Transverse colon (tissue), 4 donors: ENCODE results near the gene JMJD1C. TPM values are rescaled to one million over a fixed set of nuclear protein-coding genes. Genes with fewer than 3 reads are reported as not detected.

ENCODE experiments used
- DNase-seq: peaks from one replicate; pipeline ENCODE4 v3.0.0-alpha.2; 2019
- H3K27ac ChIP-seq, 4 donors: fragments of 200-600 bp; sonication (generic); 2 replicates each; pipeline ENCODE4 v1.5.1; 2016 to 2018; ENCODE audit warnings: inconsistent platforms in 4 of 4
- H3K27me3 ChIP-seq: fragments of 200-600 bp; sonication (generic); 2 replicates; pipeline ENCODE4 v1.5.1; 2017; ENCODE audit warnings: inconsistent platforms
- H3K36me3 ChIP-seq, 4 donors: fragments of 200-600 bp; sonication (generic); 2 replicates each; pipeline ENCODE4 v1.5.1; 2017 to 2019; ENCODE audit warnings: inconsistent platforms in 4 of 4
- H3K4me1 ChIP-seq, 4 donors: fragments of 200-600 bp; sonication (generic); 2 replicates each; pipeline ENCODE4 v1.5.1; 2017 to 2020; ENCODE audit warnings: inconsistent platforms in 4 of 4
- H3K4me3 ChIP-seq, 4 donors: fragments of 200-600 bp; sonication (generic); 1 replicate in 1 of 4; 2 replicates in 3 of 4; pipeline versions ENCODE4 v1.5.1 to v1.6.1; 2017 to 2019; ENCODE audit warnings: inconsistent platforms in 4 of 4
- H3K9me3 ChIP-seq, 2 donors: fragments of 200-600 bp; sonication (generic); 2 replicates each; pipeline ENCODE4 v1.5.1; 2017 to 2019; ENCODE audit warnings: inconsistent platforms in 2 of 2
- CTCF ChIP-seq, 5 experiments: fragments of 200-600 bp in 3 of 5; fragments of 450-650 bp in 2 of 5; sonication (generic) in 3 of 5; IDR thresholded peaks; 1 replicate in 2 of 5; 2 replicates in 3 of 5; pipeline ENCODE4 v1.5.1; 2016 to 2017; ENCODE audit warnings: antibody characterized with exemption in 5 of 5, inconsistent platforms in 3 of 5, mild to moderate bottlenecking in 2 of 5, moderate library complexity in 1 of 5
- EP300 ChIP-seq: sonication (generic); formaldehyde crosslinking; IDR thresholded peaks from one replicate; pipeline ENCODE4 v1.6.1; 2017; ENCODE audit warnings: antibody characterized with exemption, low read depth
- POLR2A ChIP-seq: fragments of 450-650 bp; IDR thresholded peaks from one replicate; pipeline ENCODE4 v1.6.1; 2016; ENCODE audit warnings: antibody characterized with exemption, mild to moderate bottlenecking, moderate library complexity
- POLR2AphosphoS5 ChIP-seq, 3 donors: sonication (generic); formaldehyde crosslinking; IDR thresholded peaks; one replicate each; pipeline ENCODE4 v1.6.1; 2016; ENCODE audit warnings: antibody characterized with exemption in 3 of 3
- WGBS, 2 donors: methylation state at CpG; one replicate each; pipeline ENCODE4 v1.1.5; 2018; ENCODE audit warnings: low coverage in 1 of 2; 5-methylcytosine and 5-hydroxymethylcytosine counted together
- in situ Hi-C, 4 donors: fragments of 200-750 bp; cut with MboI; loops; one replicate each; pipeline versions ENCODE4 v1.15.0 to v1.15.1; 2017; ENCODE audit warnings: low sequenced_read_pairs in 3 of 4, low pct_ligation_motif_present in 1 of 4, low pct_unique_long_range_greater_than_20kb in 1 of 4
- intact Hi-C: fragments of 100-400 bp; cut with DNase I; formaldehyde crosslinking; loops from one replicate; pipeline ENCODE4 v1.15.1; 2023; ENCODE audit warnings: low total_unique reads
- total RNA-seq, 4 donors: library from RNA; depleted of rRNA; stranded (reverse); fragments of >200 nt; gene quantifications; one replicate each; pipeline ENCODE4 v1.1.0, GENCODE V29; 2016

The JMJD1C gene
- total RNA-seq, 4 donors from 2014 or later: 56.7 to 128 (median 78.9) TPM

GRCh38 chr10:63247771-63248170 lies 218.0 kb downstream of the JMJD1C start:
- no peaks in the 10 kb centered on the region for H3K36me3 ChIP-seq
- H3K27ac ChIP-seq: no peak overlapping the region
- in situ Hi-C loops: no loop called here
- peaks cover 0 to 31% (median 10%) of the 10 kb centered on the region in 4 donors for H3K4me1 ChIP-seq
- no peak for TF ChIP-seq POLR2A
- TF ChIP-seq CTCF (IDR thresholded peaks at IDR 0.05): no peak
- TF ChIP-seq EP300: no peak
- no peak for TF ChIP-seq POLR2AphosphoS5 (IDR thresholded peaks at IDR 0.05)
- intact Hi-C loops: loop anchor here (1.0 kb wide), 1 partner anchor 17 kb away; no protein-coding TSS in a partner anchor
- 88 to 93% methylated on average over 4 of the region's 4 CpGs for WGBS, 2 donors
- H3K4me3 ChIP-seq: no peak overlapping the region
- no peak for DNase-seq
- H3K9me3 ChIP-seq: no peaks in the 10 kb centered on the region
- H3K27me3 ChIP-seq: no peaks in the 10 kb centered on the region

DNA sequence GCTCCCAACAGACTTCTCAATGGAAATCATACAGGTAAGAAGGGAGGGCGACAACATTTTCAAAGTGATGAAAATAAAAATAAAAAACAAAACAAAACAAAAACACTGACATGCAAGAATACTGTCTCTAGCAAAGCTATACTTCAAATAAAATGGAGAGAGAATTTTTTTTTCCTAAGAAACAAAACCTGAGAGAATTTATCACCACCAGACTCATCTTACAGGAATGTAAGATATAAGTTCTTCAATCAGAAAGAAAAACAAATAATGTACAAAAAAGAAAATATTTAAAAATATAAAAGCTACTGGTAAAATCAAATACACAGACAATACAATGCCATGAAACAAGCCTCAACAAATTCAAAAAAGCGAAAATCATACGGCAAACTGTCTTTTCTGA lies 219.4 kb downstream of the JMJD1C start:
- in situ Hi-C loops (no loop called here), intact Hi-C loops (no loop called here)
- Histone ChIP-seq H3K4me1 (peaks cover 14 to 37% (median 18%) of the 10 kb centered on the region in 4 donors), H3K36me3 (no peaks in the 10 kb centered on the region), H3K9me3 (no peaks in the 10 kb centered on the region), H3K27ac (no peak overlapping the region), H3K27me3 (no peaks in the 10 kb centered on the region), H3K4me3 (no peak overlapping the region)
- TF ChIP-seq POLR2AphosphoS5 (IDR thresholded peaks at IDR 0.05): no peak
- no peak for TF ChIP-seq CTCF (IDR thresholded peaks at IDR 0.05)
- TF ChIP-seq EP300: no peak
- TF ChIP-seq POLR2A: no peak
- DNase-seq: no peak
- WGBS, 2 donors: 98 to 100% methylated on average over 3 of the region's 3 CpGs

DNA sequence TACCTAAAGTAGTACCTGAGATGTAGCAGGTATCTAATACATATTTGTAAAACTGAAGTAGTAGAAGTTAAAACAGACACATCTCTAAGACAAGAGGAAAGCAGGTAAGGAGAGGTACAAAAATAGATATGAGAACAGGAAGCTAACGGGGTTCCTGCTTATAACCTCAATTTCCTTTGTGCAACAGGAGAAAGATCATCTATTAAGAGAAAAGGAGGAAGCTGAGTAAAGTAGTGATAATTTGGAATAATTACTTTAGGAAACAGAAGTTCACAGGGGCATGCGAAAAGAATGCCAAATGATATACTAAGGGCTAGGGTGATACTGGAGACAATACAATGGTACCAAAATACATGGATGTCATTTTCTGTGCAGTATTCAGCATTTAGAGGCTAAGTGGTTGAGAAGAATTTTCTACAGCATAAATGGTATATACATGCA lies 223.9 kb downstream of the JMJD1C start:
- H3K36me3 ChIP-seq: no peaks in the 10 kb centered on the region
- TF ChIP-seq CTCF (IDR thresholded peaks at IDR 0.05) (no peak), POLR2A (no peak), POLR2AphosphoS5 (IDR thresholded peaks at IDR 0.05) (no peak), EP300 (no peak)
- in situ Hi-C loops (no loop called here), intact Hi-C loops (no loop called here)
- H3K9me3 ChIP-seq: no peaks in the 10 kb centered on the region
- no peak overlapping the region for H3K4me3 ChIP-seq
- 67 to 69% methylated on average over 2 of the region's 2 CpGs for WGBS, 2 donors
- H3K4me1 ChIP-seq: peaks cover 21 to 81% (median 45%) of the 10 kb centered on the region in 4 donors
- no peaks in the 10 kb centered on the region for H3K27me3 ChIP-seq
- H3K27ac ChIP-seq: peak overlapping the region in 2 of 4 donors; percentile 2 to 50
- DNase-seq: no peak

DNA sequence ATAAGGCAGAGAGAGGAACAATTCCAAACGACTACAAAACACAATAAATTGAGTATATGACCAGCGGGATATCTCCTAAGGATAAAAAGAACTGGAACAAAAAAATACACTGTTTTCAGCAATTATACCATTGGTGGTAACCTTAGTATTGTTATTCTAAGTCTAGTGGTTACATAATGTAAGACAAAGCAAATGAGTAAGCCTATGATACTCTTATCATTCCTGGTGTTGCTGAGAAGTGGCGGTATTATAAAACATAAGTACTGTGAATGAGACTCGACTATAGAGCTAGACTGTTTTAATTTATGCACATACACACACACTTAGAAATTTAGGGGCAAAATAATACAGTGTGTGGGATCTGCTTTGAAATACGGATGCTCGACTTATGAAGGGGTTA lies 225.0 kb downstream of the JMJD1C start:
- H3K36me3 ChIP-seq: no peaks in the 10 kb centered on the region
- in situ Hi-C loops (no loop called here), intact Hi-C loops (no loop called here)
- peaks cover 26 to 87% (median 54%) of the 10 kb centered on the region in 4 donors for H3K4me1 ChIP-seq
- no peaks in the 10 kb centered on the region for H3K27me3 ChIP-seq
- 75 to 76% methylated on average over 5 to 6 of the region's 6 CpGs for WGBS, 2 donors
- no peak for DNase-seq
- peak overlapping the region in 1 of 4 donors; percentile 50 for H3K27ac ChIP-seq
- TF ChIP-seq POLR2AphosphoS5 (IDR thresholded peaks at IDR 0.05): no peak
- no peak for TF ChIP-seq CTCF (IDR thresholded peaks at IDR 0.05)
- TF ChIP-seq POLR2A: no peak
- no peak for TF ChIP-seq EP300
- H3K4me3 ChIP-seq: no peak overlapping the region
- no peaks in the 10 kb centered on the region for H3K9me3 ChIP-seq
